GM19023 (cell line): Measurements from ENCODE around the gene PLIN4.
"Not testable (repeated sequence)": the region's sequence is repeated elsewhere in the genome, so short reads cannot be mapped to it uniquely, and the experiment has no call there.

Experiments used
- ATAC-seq: cut with Tn5 transposase; IDR thresholded peaks from one replicate; pipeline ENCODE4 v1.9.1; 2021; ENCODE audit warnings: mild to moderate bottlenecking, moderate library complexity; ENCODE audit not compliant: unreplicated experiment

PLIN4 gene

DNA sequence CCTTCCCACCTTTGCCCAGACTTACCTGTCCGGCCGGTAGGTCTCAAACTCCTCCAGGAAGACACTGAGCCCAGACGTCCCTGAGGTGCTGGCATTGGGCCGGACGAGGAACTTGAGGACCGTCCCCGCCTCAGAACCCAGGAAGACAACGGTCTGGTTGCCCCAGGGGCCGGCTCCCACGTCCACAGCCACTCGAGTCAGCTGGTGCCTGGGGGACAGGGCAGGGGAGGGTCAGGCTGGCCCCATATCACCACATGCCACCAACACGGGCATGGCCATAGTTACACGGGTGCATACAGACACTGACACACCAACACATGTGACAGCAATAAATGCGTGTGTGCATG lies 29.9 kb upstream of the PLIN4 start:
- no peak for ATAC-seq

DNA sequence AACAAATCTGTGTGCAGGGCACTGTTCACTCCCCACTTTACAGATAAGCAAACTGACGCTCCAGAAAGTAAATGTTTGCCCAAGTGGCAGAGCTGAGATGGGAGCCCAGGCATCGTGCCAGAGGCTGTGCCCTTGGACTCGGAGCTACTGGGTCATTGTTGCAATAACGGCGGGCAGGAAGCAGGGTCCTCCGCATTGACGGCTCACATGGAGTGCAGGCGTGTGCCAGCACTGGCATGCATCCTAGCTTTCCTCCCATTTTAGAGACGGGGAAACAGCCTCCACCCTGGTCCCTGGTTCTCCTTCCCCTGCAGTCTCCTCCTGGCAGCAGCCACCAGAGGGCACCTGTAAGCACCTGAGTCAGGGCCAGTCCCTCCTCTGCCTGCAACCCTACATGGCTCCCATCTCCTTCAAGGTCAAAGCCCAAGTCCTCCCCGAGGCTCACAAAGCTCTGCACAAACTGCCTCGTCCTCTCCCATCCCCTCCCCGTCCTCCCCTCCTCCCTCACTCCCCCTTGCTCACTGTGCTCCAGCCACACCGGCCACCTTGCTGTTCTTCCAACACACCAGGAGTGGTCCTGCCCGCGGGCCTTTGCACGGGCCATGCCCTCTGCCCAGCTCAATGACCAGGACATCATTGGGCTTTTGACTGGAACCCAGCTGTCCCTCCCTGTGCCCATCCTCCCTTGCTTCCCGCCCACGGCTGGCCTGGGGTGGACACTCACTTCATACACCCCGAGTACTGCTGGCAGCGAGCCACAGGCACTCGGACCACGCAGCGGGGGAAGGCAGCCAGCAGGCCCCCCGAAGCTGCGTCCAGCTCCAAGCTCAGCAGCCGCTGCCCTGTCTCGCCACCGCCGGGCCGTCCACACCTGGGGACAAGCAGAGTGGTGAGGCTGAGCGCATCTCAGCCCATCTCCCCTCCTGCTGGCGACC lies 29.3 kb upstream of the PLIN4 start:
- ATAC-seq, result no peak

DNA sequence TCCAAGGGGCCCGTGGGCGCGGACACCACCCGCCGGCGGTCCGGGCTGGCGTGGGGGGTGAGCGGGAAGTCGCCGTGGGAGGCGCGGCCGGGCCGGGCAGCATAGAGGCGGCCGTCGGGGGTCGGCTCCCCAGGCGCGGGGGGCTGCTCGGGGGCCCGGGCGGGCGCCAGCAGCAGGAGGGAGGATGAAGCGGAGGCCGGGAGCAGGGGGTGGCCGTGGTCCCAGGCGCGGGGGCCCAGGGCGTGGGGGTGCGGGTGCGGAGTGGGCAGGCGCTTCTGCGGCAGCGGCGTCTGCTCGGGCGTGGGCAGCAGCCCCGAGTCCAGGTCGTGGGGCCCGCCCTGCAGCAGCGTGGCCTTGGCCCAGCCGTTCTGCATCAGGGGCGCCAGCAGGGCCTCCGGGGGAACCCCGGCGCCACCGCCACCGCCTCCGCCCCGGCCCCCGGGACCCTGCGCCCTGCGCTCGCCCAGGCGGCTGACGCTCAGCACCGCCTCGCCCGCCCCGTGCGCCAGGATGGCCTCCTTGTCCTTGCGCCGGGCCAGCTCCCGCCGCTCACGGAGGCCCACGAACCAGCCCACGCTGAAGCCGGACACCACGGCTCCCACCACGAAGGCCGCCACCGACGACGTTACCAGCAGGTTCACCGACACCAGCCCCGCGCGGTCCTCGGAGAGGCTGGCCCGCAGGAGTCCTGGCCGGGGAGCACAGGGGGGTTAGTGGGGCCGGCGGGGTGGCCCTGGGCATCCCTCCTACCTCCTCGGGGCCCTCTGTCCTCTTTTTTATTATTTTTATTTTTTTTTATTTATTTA lies 25.8 kb upstream of the PLIN4 start:
- no peak for ATAC-seq

DNA sequence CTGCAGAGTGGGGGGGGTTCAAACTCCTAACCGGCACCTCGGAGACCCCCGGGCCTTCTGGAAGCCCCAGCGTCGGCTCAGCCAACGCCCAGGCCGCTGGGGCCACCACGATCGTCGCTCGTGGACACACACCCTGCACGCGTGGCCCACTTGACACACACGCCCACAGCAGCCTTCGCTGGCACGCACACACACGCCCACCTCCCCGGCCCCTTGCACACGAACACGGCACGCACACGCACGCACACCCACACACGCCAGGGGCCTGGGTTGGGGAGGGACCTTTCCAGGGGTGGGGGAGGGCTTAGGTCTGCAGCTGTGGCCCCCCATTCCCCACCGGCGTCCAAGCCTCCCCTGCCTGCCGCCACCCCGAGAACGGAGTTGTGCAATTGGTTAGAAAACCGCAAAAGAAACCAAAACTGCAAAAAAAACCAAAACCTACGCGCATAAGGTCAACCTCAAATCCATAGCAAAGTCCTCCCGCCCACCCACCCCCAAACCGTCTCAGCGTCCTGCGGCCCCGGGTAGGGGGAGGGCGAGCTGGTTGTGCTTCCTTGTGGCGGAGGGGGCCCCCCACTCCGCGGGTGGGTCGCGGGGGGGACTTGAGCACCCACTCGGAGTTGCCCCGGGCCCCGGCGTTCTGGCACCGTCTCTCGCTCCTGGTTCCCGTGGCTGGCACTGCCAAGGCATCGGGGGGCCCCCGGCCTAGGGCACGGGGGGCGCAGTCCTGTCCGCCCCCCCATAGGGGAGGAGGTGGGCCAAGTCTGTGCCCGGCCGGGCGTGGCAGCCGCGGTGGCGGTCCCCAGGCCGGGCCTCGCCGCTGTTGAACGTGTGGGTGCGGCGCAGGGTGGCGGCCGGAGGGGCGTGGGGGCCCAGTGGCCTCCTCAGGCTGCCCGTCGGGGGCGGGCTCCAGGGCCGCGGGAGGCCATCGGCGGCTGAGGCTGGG lies 24.9 kb upstream of the PLIN4 start:
- ATAC-seq, result no peak

DNA sequence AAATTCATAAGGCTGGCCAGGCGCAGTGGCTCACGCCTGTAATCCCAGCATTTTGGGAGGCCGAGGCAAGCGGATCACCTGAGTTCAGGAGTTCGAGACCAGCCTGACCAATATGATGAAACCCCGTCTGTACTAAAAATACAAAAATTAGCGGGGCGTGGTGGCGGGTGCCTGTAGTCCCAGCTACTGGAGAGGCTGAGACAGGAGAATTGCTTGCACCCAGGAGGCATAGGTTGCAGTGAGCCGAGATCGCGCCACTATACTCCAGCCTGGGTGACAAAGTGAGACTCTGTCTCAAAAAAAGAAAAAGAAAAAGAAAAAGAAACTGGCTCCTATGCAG lies 23.5 kb upstream of the PLIN4 start:
- ATAC-seq, result not testable (repeated sequence)

DNA sequence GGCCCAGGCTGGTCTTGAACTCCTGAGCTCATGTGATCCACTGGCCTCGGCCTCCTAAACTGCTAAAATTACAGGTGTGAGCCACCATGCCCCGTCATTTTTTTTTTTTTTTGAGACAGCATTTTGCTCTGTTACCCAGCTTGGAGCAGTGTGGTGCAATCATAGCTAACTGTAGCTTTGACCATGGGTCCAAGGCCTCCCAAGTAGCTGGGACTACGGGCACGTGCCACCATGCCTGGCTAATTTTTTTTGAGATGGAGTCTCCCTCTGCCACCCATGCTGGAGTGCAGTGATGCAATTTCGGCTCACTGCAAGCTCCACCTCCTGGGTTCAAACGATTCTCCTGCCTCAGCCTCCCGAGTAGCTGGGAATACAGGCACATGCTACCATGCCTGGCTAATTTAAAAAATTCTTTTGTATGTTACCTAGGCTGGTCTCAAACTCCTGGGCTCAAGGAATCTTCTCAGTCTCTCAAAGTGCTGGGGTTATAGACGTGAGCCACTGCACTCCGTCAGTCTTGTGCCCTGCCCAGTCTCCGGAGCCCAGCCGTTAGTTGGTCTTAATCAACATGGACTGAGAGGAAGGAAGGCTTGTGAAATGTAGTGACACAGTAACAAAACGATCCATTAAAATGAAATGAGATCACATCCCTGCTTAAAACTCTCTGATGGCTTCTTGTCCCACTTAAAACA lies 23.0 kb upstream of the PLIN4 start:
- ATAC-seq, result no peak

DNA sequence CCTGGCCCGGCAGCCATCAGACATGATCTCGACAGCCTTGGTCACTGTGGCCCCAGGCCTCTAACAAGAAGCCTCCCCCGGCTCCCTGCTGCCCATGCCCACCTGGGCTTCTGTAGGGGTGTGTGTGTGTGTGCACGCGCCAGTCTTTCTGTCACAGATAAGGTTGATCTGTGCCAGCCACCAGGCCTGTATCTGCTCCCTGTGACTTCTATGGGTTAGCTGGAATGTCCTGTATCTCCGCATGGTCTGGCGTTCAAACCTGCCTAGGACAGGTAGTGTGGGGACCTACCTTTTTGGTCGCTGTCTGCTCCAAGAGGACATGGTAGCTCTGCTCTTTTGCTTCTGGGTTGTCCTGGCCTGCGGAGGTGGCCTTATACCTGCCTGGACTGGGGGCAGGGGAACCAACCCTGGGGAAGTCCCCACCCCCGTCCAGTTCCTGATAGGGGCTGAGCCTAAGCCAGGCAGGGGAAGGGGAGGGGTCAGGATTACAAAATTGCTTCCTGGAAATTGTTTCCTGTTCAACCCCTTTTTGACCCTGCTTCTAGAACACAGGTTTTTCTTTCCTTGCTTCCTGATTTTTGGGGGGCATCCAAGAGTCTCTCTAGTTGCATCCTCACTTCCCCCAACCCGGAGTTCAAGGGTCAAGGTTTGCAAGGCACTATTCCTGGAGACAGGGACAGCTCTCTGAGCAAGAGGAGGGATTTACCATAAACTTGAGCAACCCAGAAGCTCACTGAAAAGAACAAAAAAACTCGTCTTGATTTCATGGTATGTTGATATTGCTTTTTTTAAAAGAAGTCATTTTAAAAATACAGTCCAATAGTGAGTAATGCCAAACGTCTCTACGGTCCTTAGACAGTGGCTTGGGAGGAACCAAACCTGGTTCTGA lies 21.7 kb upstream of the PLIN4 start, which contains the start of gene LRG1:
LRG1 (minus strand) TSS at position 344 of the 889 bp plus-strand sequence; CDS start at position 321, 23 bp downstream.
- ATAC-seq, result no peak

DNA sequence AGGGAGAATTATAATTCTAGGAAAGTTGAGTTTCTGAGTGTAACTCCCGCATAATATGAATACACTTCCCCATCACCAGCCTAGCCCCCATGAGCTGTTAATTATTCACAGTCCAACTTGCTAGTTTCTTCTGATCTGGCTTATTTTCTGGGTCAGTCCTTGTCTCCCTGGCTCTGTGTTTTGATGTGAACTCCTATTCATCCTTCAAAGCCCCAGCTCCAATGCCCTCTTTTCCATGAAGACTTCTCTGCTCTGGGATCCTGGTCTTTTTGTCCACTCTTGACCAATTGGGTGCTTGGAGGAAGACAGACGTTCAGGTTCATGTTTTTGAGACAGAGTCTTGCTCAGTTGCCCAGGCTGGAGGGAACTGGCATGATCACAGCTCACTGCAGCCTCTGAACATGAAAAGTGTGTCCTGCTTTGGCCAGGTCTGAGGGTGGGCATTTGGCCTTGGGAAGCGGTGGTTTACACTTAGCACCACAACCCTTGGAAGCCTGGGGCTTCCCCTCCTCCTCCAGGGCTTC lies 20.9 kb upstream of the PLIN4 start:
- ATAC-seq, result no peak

DNA sequence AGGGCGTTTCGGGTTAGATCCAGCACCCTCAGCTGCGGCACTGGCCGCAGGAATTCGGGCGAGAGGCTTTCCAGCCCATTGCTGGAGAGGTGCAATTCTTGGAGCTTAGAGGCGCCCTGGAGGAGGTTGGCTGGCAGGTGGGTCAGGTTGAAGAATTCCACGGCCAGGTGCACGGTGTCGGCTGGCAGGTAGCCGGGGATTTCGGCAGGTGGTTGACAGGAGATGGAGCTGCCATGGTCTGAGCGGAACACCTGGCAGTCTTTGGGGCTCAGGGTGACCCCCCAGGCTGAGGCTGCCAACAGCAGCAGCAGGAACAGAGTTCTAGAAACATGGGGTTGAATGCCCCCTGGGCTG lies 20.3 kb upstream of the PLIN4 start:
- no peak for ATAC-seq

DNA sequence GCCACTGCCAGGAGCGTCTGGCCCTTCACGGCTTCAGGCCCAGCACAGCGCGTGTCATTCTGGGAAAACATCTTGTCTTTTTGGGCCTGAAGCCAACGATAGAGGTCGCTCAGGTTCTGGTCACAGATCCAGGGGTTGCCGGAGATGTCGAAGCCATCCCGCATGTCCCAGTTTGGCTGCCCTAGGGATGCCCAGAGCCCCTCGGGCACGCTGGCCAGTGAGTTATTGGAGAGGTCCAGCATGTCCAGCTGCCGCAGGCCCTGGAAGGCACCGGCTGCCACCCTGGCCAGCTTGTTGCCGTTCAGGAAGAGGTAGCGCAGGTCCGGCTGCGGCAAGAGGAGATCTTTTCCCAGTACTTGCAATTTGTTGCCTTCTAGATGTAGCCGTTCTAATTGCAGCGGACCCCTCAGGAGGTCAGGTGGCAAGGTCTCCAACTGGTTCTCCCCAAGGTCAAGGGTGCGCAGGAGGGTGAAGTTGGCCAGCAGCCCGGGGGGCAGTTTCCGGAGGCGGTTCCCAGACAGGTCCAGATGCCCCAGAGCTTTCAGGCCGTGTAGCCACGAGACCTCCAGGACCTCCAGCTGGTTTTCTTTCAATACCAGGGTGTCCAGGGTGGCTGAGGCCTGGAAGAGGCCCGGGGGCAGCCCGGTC lies 19.8 kb upstream of the PLIN4 start:
- ATAC-seq, result no peak

DNA sequence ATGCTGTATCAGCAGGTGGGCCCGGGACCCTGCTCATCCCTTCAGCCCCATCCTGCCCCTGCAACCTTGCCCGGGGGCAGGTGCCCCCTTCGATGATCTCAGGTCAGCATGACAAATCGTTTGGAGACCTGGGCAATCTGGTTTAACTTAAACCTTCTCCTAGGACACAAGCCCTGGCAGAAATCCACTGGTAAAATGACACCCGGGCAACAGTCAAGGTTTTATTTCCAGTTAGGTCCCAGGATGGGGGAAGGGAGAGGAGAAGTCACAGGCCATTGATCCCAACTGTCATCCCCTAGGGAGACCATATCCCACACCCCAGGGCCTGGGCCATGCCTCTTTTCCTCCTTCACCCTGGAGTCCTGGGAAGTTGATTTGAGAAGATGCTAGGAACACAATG lies 18.5 kb upstream of the PLIN4 start:
- ATAC-seq, result no peak

DNA sequence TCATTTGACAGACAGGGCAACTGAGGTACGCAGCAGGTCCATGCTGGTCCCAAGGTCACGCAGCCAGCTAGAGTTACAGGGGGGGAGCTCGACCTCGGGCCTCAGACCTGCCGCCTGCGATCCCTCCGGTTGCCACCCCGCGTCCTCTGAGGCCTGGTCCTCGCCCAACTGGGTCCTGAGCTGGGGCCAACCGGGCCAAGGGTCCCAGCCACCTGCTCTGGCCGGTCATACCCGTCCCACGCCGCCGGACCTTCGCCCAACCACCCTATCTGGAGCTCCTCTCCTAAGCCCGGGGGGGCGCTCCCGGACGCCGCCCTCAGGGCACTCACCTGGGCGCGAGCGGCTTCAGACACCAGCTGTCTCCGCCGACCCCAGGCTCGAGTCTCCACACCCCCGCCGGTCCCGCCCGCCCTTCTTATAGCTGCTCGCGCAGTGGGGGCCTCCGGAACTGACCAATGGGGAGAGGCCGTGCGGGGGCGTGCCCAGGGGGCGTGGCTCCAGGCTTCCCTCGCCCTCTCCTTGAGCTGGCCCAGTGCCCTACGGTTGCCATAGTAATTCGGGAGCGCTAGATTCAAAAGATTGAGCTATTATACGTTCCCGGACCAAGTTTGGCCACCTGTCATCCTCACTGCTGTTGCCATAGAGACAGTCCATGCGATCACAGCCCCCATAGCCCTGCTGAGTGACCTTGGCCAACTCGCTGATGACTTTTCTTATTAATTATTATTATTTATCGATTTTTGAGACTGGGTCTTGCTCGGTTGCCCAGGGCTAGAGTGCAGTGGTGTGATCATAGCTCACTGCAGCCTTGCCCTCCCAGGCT lies 16.8 kb upstream of the PLIN4 start, which contains the start of gene PLIN5:
PLIN5 (minus strand) TSS at position 389 of the 823 bp plus-strand sequence. CDS start 1,150 bp downstream, outside the sequence.
- ATAC-seq, result no peak

DNA sequence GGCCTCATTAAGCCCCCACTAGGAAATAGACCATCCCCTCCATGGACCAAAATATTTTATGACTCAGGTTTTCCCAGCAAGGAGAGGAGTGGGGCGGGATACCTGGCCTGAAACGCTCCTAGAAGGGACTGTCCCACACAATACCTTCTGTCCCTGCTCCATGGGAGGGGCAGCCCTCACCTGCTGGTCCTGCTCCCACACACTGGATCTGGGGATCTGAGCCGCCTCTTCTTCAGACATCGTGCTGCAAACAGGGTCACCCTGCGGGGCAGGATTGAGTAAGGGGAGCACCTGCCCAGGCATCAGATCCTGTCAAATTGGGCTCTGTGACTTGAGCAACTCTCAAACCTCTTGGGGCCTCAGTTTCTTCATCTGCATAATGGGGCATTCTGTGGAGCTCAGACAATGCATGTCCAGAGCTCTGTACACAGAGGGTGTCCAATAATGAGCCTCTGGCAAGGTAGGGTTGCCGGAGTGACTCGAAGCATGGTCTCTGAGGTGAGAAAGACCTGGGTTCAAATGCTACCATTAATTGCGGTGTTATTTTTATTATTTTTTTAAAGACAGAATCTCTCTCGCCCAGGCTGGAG lies 15.6 kb upstream of the PLIN4 start:
- ATAC-seq, result no peak

DNA sequence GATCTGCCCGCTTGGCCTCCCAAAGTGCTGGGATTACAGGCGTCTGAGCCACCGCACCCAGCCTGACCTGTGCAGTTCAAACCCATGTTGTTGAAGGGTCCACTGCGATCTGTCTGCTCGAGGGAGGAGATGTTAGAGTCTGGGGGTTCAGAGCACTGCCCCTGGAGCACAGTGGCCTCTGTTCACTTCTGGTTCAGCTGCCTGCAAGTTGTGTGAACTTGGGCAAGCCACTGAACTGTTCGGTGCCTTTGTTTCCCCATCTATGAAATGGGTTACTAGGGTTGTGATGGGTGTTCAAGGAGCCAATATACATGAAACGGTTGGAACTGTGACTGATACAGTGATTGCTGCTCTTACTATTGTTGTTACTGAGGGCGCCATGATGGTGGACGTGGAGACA lies 15.0 kb upstream of the PLIN4 start:
- ATAC-seq, result no peak

DNA sequence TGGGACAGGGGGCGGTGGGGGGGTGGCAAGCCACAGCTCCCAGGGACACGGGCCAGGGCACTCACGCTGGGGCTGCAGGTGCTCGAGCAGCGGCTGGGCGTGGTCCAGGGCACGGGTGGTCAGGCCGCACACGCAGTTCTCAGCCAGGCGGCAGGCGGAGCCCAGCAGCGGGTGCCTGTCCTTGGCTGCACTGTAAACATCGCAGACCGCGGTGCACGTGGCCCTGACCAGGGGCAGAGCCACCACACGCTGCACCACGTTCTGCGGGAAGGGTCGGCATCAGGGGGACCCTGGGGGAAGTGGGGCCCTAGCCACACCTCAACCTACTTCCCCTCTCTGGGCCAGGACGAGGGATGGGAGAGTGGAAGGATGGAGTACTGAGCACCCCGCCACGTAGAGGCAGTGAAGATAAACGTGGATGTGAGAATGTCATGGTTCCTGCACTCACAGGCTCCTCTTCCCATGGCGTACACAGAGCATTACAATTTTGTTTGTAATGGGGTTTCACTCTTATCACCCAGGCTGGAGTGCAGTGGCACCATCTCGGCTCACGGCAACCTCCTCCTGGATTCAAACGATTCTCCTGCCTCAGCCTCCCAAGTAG lies 13.4 kb upstream of the PLIN4 start:
- no peak for ATAC-seq

DNA sequence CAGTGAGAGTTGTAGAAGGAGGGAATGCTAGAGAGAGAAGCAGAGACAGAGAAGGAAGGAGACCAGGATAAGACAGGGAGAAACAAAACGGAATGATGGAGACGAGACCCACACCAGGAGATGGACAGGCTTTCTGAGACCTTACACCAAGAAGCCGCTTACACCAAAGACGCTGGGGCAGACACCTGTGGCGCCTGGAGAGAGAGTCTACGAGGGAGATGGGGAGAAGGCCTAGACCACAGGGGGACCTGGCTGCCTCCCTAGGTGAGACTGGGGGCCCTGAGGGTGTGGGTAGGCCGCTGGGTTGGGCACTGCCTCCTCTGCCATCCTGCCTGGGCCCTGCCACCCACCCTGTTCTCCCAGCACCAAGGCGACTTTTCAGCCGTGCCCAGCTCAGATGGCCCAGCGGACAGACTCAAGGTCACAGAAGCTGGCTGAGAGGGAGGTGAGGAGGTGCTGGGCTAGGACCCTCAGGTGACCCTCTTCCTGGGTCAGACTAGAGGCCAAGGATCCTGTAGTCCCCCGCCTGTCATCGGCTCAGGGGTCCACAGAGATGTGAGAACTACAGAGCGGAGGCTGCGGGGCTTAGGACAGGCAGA lies 11.7 kb upstream of the PLIN4 start:
- no peak for ATAC-seq

DNA sequence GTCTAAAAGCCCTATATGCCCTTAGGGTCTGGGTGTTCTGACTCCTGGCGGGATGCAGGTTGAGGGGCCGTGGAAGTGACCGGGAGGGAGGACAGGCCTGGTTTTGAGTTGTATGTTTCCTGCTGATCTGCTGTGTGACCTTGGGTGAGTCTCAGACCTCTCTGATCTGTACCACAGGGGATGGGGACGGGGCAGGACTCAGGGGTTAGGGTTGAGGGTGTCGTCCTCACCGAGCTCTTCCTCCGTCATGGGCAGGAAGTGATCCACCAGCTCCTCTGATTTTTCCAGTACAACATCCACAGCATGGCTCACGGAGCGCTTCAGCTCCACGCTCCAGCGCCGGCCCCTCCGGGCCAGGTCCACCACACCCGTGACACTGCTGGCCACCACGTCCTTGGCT lies 10.6 kb upstream of the PLIN4 start:
- no peak for ATAC-seq
